Spleen (tissue), 11 donors: ENCODE measurements around the gene CNTNAP5. TPM values are rescaled to one million over a fixed set of nuclear protein-coding genes. Genes with fewer than 3 reads are reported as not detected.

Source experiments
- DNase-seq: peaks from one replicate; pipeline ENCODE4 v3.0.0-alpha.2; 2020
- H3K27ac ChIP-seq, 8 donors: fragments of 200-600 bp; sonication (generic) in 7 of 8; 1 replicate in 4 of 8; 2 replicates in 4 of 8; pipeline versions ENCODE4 v1.5.0 to v1.8.0; 2016 to 2021; ENCODE audit warnings: inconsistent platforms in 4 of 8, mild to moderate bottlenecking in 4 of 8, moderate library complexity in 1 of 8
- H3K27me3 ChIP-seq, 7 donors: fragments of 200-600 bp; sonication (generic) in 6 of 7; replicated peaks in 1 of 7; 1 replicate in 4 of 7; 2 replicates in 3 of 7; pipeline versions ENCODE4 v1.5.0 to v1.8.0; 2016 to 2021; ENCODE audit warnings: inconsistent platforms in 3 of 7, mild to moderate bottlenecking in 1 of 7
- H3K36me3 ChIP-seq, 6 donors: fragments of 200-600 bp; sonication (generic) in 5 of 6; 1 replicate in 4 of 6; 2 replicates in 2 of 6; pipeline versions ENCODE4 v1.5.0 to v1.8.0; 2016 to 2021; ENCODE audit warnings: inconsistent platforms in 2 of 6
- H3K4me1 ChIP-seq, 6 donors: fragments of 200-600 bp; sonication (generic) in 5 of 6; 1 replicate in 3 of 6; 2 replicates in 3 of 6; pipeline versions ENCODE4 v1.5.0 to v1.8.0; 2016 to 2021; ENCODE audit warnings: inconsistent platforms in 3 of 6
- H3K4me3 ChIP-seq, 8 donors: fragments of 200-600 bp; sonication (generic) in 7 of 8; 1 replicate in 4 of 8; 2 replicates in 4 of 8; pipeline versions ENCODE4 v1.5.0 to v1.8.0; 2016 to 2021; ENCODE audit warnings: inconsistent platforms in 4 of 8, mild to moderate bottlenecking in 4 of 8, moderate library complexity in 2 of 8
- H3K9me3 ChIP-seq, 8 donors: fragments of 200-600 bp; sonication (generic) in 7 of 8; 1 replicate in 4 of 8; 2 replicates in 4 of 8; pipeline versions ENCODE4 v1.5.0 to v1.8.0; 2016 to 2021; ENCODE audit warnings: inconsistent platforms in 4 of 8
- POLR2A ChIP-seq, 3 donors: fragments of 450-650 bp; IDR thresholded peaks; one replicate each; pipeline ENCODE4 v1.5.1; 2017; ENCODE audit warnings: antibody characterized with exemption in 3 of 3, mild to moderate bottlenecking in 1 of 3
- POLR2AphosphoS5 ChIP-seq, 3 donors: sonication (generic); formaldehyde crosslinking; IDR thresholded peaks; one replicate each; pipeline ENCODE4 v1.5.1; 2017; ENCODE audit warnings: antibody characterized with exemption in 3 of 3
- WGBS, 5 donors: extraction: QIAGEN DNeasy Blood & Tissue Kit in 3 of 5; methylation state at CpG; one replicate each; pipeline versions ENCODE4 v1.1.5 to v1.1.7; 2013 to 2018; 5-methylcytosine and 5-hydroxymethylcytosine counted together
- intact Hi-C: fragments of 100-400 bp; cut with DNase I; formaldehyde crosslinking; loops from one replicate; pipeline ENCODE4 v1.15.0; 2023; ENCODE audit warnings: low total_unique reads
- polyA plus RNA-seq, 3 donors: library from polyadenylated mRNA; stranded (reverse); fragments of 200-250 nt; gene quantifications; one replicate each; pipeline ENCODE4 v1.2.1, GENCODE V29; 2013
- total RNA-seq, 7 donors: library from RNA; depleted of rRNA in 3 of 7; stranded (reverse); fragments of >200 nt in 3 of 7; fragmentation: NEBNext Ultra II Directional in 4 of 7; extraction: Animal tissue kit (Norgen Biotek cat#: 25700) in 4 of 7; gene quantifications; one replicate each; pipeline versions ENCODE4 v1.1.0 to v1.2.1, GENCODE V29; 2016 to 2021
- TF ChIP-seq, protein P1 (sequence below), 11 experiments: fragments of 200-600 bp in 7 of 11; fragments of 450-650 bp in 4 of 11; sonication (generic) in 4 of 11; IDR thresholded peaks in 8 of 11; conservative IDR thresholded peaks in 3 of 11; 1 replicate in 7 of 11; 2 replicates in 4 of 11; pipeline versions ENCODE4 v1.4.0 to v1.8.0; 2016 to 2021; ENCODE audit warnings: antibody characterized with exemption in 11 of 11, inconsistent platforms in 4 of 11, mild to moderate bottlenecking in 1 of 11
- donor health status: healthy with polysubstance abuse.
- donor health status: DM: no; HTN: no; CAD: no; lungs with moderate emphysema.
- donor health status: DM: no; HTN: no; CAD: no.
- donor health status: Bipolar disorder and iron deficiency.
- donor health status: healthy.
- donor health status: DM: no; HTN: no; CAD: no.
- donor health status: DM: yes; HTN: yes; CAD: no.

CNTNAP5 gene
- total and polyA plus RNA-seq, 10 donors: 0.18 TPM; not detected in 9

DNA sequence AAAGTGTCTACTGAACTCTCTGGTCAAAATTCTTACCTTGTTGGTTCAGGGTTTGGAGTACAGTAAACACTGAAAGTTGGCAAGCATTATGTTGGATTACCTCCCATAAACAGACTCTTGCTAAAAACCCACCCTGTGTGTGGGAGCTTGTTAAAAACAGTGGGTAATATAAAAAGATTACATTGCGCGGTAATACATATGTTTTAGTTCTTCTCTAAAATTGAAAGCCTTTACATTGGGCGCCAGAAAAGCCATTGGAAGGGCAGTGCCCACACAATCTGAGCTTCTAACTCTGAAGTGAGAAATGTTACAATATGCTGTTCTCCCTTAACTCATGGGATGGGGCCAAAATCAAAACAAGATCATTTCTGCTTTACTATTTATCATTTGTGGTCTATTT is 510.7 kb downstream of the CNTNAP5 start:
- 77 to 98% (median 93%) methylated on average over 3 of the region's 3 CpGs for WGBS, 5 donors

DNA sequence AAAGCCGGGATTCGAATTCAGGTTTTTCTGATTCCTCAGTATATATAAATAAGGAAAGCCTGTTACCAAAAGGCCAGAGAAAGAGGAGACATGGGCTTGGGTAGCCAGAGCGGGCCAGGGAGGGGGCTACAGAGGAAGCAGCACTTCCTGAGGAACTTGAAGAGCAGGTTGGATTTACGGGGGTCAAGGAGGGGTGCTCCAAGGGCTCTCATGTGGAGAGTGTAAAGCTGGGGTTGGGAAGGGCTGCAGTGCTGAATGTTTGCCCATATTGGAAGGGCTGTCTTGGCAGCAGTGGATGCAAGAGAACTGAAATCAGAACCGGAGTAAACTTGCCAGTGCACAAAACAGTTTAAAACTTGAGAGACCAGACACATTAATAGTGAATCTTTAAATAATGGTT is 511.5 kb downstream of the CNTNAP5 start:
- no peak for DNase-seq
- Histone ChIP-seq H3K27me3 (no peaks in the 10 kb centered on the region), H3K4me3 (no peak overlapping the region), H3K4me1 (no peaks in the 10 kb centered on the region), H3K36me3 (no peaks in the 10 kb centered on the region), H3K27ac (no peak overlapping the region), H3K9me3 (no peaks in the 10 kb centered on the region)
- 41 to 56% (median 51%) methylated on average over 5 of the region's 5 CpGs for WGBS, 5 donors
- TF ChIP-seq POLR2A (IDR thresholded peaks at IDR 0.05) (no peak), POLR2AphosphoS5 (IDR thresholded peaks at IDR 0.05) (no peak)
- TF ChIP-seq, protein P1, sequence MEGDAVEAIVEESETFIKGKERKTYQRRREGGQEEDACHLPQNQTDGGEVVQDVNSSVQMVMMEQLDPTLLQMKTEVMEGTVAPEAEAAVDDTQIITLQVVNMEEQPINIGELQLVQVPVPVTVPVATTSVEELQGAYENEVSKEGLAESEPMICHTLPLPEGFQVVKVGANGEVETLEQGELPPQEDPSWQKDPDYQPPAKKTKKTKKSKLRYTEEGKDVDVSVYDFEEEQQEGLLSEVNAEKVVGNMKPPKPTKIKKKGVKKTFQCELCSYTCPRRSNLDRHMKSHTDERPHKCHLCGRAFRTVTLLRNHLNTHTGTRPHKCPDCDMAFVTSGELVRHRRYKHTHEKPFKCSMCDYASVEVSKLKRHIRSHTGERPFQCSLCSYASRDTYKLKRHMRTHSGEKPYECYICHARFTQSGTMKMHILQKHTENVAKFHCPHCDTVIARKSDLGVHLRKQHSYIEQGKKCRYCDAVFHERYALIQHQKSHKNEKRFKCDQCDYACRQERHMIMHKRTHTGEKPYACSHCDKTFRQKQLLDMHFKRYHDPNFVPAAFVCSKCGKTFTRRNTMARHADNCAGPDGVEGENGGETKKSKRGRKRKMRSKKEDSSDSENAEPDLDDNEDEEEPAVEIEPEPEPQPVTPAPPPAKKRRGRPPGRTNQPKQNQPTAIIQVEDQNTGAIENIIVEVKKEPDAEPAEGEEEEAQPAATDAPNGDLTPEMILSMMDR (IDR thresholded peaks at IDR 0.05 in 8 of 11, conservative IDR thresholded peaks at IDR 0.05 in 3 of 11): no peak
- intact Hi-C loops: no loop called here

More for the DNA sequence above, 510.7 kb downstream of the CNTNAP5 start:
- H3K4me3 ChIP-seq: no peak overlapping the region
- DNase-seq: no peak
- no peak for TF ChIP-seq POLR2A (IDR thresholded peaks at IDR 0.05)
- TF ChIP-seq, protein P1 (IDR thresholded peaks at IDR 0.05 in 8 of 11, conservative IDR thresholded peaks at IDR 0.05 in 3 of 11): no peak
- no peak for TF ChIP-seq POLR2AphosphoS5 (IDR thresholded peaks at IDR 0.05)
- intact Hi-C loops: no loop called here
- H3K27ac ChIP-seq: no peak overlapping the region
- H3K27me3 ChIP-seq: no peaks in the 10 kb centered on the region
- no peaks in the 10 kb centered on the region for H3K36me3 ChIP-seq
- H3K9me3 ChIP-seq: no peaks in the 10 kb centered on the region
- H3K4me1 ChIP-seq: no peaks in the 10 kb centered on the region

DNA sequence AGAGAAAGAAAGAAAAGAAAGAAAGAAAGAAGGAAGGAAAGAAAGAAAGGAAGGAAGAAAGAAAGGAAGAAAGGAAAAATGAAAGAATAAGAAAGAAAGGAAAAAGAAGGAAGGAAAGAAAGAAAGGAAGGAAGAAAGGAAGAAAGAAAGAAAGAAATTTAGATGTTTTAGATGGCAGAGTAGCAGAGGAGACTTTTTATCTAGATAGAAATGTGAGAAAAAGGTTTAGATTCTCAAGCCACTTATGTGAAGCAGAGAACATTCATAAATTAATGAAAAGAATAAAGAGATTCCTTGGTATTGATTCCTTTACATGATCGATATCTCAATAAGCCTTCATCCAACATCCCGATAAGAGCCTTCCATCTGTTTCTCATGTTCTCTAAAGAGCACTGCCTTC is 513.5 kb downstream of the CNTNAP5 start:
- Histone ChIP-seq H3K36me3 (no peaks in the 10 kb centered on the region), H3K4me3 (no peak overlapping the region), H3K4me1 (no peaks in the 10 kb centered on the region), H3K27me3 (no peaks in the 10 kb centered on the region), H3K27ac (no peak overlapping the region), H3K9me3 (no peaks in the 10 kb centered on the region)
- intact Hi-C loops: no loop called here
- WGBS, 5 donors: 95 to 98% (median 96%) methylated on average over 2 of the region's 2 CpGs
- no peak for DNase-seq
- TF ChIP-seq POLR2AphosphoS5 (IDR thresholded peaks at IDR 0.05) (no peak), POLR2A (IDR thresholded peaks at IDR 0.05) (no peak)
- TF ChIP-seq, protein P1 (IDR thresholded peaks at IDR 0.05 in 8 of 11, conservative IDR thresholded peaks at IDR 0.05 in 3 of 11): no peak

DNA sequence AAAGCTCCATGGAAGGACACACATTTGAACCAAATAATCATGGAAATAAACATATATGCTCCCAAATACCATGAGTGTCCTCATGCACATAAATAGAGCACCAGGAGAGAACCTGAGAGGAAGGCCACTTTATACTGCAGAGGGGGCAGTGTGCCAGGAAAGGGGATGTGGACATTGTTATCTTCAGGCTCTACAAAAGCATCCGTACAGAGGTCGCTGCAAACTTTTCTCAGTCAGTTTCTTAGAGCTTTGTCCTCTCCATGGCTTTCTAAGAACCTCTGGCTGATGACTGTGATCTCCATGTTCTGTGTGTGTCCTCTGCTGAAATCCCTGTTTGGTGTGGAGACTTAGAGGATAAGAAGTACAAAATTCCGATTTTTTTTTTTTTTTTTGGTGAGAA is 515.7 kb downstream of the CNTNAP5 start:
- TF ChIP-seq POLR2A (IDR thresholded peaks at IDR 0.05): no peak
- TF ChIP-seq, protein P1 (IDR thresholded peaks at IDR 0.05 in 8 of 11, conservative IDR thresholded peaks at IDR 0.05 in 3 of 11): no peak
- TF ChIP-seq POLR2AphosphoS5 (IDR thresholded peaks at IDR 0.05): no peak

More for the DNA sequence above, 515.7 kb downstream of the CNTNAP5 start:
- H3K4me1 ChIP-seq: no peaks in the 10 kb centered on the region
- no peak overlapping the region for H3K4me3 ChIP-seq
- DNase-seq: no peak
- H3K36me3 ChIP-seq: no peaks in the 10 kb centered on the region
- intact Hi-C loops: no loop called here
- no peaks in the 10 kb centered on the region for H3K27me3 ChIP-seq
- no peaks in the 10 kb centered on the region for H3K9me3 ChIP-seq
- 54 to 95% (median 72%) methylated on average over 3 of the region's 3 CpGs for WGBS, 5 donors
- no peak overlapping the region for H3K27ac ChIP-seq
